ENCODE measurements around the gene SPOCK2.
"Not testable (repeated sequence)": the region's sequence is repeated elsewhere in the genome, so short reads cannot be mapped to it uniquely, and the experiment has no call there.

The SPOCK2 gene, protein sequence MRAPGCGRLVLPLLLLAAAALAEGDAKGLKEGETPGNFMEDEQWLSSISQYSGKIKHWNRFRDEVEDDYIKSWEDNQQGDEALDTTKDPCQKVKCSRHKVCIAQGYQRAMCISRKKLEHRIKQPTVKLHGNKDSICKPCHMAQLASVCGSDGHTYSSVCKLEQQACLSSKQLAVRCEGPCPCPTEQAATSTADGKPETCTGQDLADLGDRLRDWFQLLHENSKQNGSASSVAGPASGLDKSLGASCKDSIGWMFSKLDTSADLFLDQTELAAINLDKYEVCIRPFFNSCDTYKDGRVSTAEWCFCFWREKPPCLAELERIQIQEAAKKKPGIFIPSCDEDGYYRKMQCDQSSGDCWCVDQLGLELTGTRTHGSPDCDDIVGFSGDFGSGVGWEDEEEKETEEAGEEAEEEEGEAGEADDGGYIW

DNA sequence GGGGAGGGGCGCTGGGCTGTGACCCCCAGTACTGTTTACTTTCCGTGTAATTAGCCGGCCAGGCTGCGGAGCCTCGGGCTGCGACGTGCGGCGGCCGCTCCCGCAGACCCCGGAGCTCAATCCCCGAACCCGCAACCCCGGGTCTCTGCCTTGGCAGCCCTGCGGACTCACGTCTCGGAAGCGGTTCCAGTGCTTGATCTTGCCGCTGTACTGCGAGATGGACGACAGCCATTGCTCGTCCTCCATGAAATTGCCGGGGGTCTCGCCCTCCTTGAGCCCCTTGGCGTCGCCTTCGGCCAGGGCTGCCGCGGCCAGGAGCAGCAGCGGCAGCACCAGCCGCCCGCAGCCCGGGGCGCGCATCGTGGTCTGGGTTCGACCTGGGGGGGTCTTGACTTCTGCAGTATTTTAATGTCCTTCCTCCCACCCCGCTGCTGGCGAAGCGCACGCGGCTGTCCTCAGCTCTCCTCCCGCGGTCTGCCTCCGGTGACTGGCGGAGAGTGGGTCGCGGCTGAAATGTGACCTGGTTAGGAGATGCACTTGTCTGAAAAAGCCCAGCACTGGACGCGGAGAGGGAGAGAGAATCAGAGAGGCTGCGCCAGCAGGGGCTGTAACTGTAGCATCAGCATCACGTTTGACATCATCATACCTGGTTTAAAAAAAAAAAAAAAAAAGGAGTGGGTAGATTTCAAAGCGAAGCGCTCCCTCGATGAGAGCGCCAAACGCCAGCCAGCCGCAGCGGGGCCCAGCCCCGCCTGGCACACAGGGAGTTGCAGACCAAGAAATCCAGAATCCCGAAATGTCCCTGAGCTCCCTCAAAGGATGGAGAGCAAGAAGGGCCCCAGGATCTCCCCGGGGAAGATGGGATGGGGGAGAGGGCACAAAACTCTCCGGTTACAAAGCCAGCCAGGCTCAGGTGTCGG, at the start of gene SPOCK2:
SPOCK2 (minus strand) TSS at position 583 of the 920 bp plus-strand sequence; CDS start at position 360, 223 bp downstream.
- intact Hi-C loops (cut with micrococcal nuclease): no loop called here
- Mint-ChIP-seq H3K36me3 (ENCODE audit: low read depth) (no peaks in the 10 kb centered on the region), H3K9me3 (no peaks in the 10 kb centered on the region), H3K4me3 (peak within 1 kb of the TSS; percentile 67), H3K4me1 (ENCODE audit: low read depth) (peaks cover 25% of the 10 kb centered on the region), H3K27me3 (peaks cover 62% of the 10 kb centered on the region), H3K27ac (no peak within 1 kb of the TSS)

DNA sequence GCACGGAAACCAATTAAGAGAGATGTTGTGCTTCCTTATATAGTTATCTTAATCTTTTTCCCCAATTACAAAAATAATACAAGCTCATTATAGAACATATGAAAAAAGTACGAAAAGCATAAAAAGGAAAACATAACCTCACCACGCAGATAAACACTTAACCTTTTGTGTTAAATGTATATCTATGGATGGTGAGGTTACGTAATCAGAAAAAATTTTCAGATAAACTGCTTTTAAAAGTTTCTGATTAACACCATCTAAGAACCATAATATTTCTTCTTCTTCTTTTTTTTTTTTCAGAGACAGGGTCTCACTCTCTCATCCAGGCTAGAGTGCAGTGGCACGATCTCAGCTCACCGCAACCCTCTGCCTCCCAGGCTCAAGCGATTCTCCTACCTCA, 49.2 kb upstream of the SPOCK2 start:
- intact Hi-C loops (cut with micrococcal nuclease): no loop called here
- Mint-ChIP-seq H3K9me3 (peaks cover 5% of the 10 kb centered on the region), H3K4me1 (ENCODE audit: low read depth) (peaks cover 29% of the 10 kb centered on the region), H3K27ac (no peak overlapping the region), H3K27me3 (peaks cover 34% of the 10 kb centered on the region), H3K36me3 (ENCODE audit: low read depth) (peaks cover 12% of the 10 kb centered on the region), H3K4me3 (no peak overlapping the region)

DNA sequence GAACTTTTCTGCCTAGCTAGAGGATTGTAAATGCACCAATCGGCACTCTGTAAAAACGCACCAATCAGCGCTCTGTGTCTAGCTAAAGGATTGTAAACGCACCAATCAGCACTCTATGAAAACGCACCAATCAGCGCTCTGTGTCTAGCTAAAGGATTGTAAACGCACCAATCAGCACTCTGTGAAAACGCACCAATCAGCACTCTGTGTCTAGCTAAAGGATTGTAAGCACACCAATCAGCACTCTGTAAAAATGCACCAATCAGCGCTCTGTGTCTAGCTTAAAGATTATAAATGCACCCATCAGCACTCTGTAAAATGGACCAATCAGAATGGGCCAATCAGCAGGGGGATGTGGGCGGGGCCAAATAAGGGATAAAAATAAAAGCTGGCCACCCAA, 47.9 kb upstream of the SPOCK2 start:
- intact Hi-C loops (cut with micrococcal nuclease); H3K4me3 Mint-ChIP-seq; H3K27ac Mint-ChIP-seq; H3K9me3 Mint-ChIP-seq: not testable (repeated sequence)
- peaks cover 29% of the 10 kb centered on the region for H3K4me1 Mint-ChIP-seq (ENCODE audit: low read depth)
- peaks cover 16% of the 10 kb centered on the region for H3K36me3 Mint-ChIP-seq (ENCODE audit: low read depth)
- peaks cover 39% of the 10 kb centered on the region for H3K27me3 Mint-ChIP-seq

DNA sequence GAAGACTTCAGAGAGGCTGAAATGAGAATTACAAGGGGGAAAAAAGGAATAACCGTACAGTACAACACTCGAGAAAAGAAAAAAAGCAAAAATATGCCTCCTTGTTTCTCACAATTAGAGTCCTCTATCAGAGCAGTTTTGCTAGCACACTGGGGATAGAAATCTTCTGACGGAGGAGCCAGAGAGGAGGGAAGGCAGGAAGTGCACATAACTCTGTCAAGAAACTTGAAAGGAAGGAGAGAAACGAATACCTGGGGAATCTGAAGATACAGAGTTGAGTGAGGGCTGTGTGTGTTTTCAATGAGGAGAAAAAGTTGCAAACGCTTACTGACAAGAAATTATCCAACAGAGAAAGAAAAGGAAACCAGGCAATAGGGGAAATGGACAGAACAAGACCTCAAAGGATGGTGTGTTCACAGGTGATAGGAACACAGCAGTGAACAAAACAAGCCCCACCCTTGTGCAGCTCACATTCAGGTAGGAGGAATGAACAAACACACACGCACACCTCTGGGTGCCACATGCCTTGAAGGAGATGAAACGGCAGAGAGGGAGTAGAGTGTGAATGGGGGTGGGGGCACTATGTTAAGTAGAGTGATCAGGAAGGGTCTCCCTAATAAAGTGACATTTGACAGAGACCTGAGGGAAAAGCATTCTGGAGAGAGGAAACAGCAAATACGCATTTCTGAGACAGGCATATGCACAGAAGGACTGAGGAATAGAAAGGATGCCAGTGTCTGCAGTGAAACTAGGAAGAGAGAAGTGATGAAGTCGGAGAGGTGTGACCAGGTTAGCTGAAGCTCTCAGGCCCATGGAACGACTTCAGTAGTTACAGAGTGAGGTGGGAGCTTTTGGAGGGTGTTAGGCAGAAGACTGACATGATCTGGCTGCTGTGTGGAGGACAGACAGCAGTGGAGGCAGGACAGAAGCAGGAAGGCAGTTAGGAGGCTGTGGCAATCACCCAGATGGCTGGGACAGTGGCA, 46.7 kb upstream of the SPOCK2 start:
- H3K4me3 Mint-ChIP-seq: no peak overlapping the region
- intact Hi-C loops (cut with micrococcal nuclease): no loop called here
- peaks cover 19% of the 10 kb centered on the region for H3K36me3 Mint-ChIP-seq (ENCODE audit: low read depth)
- peaks cover 29% of the 10 kb centered on the region for H3K4me1 Mint-ChIP-seq (ENCODE audit: low read depth)
- no peak overlapping the region for H3K27ac Mint-ChIP-seq
- peaks cover 5% of the 10 kb centered on the region for H3K9me3 Mint-ChIP-seq
- H3K27me3 Mint-ChIP-seq: peaks cover 41% of the 10 kb centered on the region

DNA sequence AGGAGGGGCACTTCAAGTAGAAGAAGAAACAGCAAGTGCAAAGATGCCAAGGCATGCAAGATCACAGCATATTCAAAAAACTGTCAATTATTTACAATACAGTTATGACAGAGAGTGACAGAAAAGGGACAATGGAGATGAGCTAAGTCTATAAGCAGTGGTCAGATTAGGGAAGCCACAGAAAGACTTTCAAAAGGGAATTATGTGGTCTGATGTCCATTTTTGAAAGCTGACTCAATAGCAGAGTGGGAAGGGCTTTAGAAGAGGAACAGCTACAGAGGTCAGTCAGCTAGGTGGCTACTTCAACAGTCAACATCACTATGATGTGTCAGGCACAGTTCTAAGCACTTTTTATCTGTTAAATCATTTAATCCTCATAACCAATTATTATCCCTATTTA, 45.2 kb upstream of the SPOCK2 start:
- Mint-ChIP-seq H3K4me1 (ENCODE audit: low read depth) (peaks cover 29% of the 10 kb centered on the region), H3K27ac (no peak overlapping the region), H3K36me3 (ENCODE audit: low read depth) (peaks cover 19% of the 10 kb centered on the region), H3K27me3 (peaks cover 44% of the 10 kb centered on the region), H3K9me3 (peaks cover 5% of the 10 kb centered on the region), H3K4me3 (no peak overlapping the region)
- intact Hi-C loops (cut with micrococcal nuclease): loop anchor here (2.0 kb wide), 1 partner anchor 89 kb away; no protein-coding TSS in a partner anchor

DNA sequence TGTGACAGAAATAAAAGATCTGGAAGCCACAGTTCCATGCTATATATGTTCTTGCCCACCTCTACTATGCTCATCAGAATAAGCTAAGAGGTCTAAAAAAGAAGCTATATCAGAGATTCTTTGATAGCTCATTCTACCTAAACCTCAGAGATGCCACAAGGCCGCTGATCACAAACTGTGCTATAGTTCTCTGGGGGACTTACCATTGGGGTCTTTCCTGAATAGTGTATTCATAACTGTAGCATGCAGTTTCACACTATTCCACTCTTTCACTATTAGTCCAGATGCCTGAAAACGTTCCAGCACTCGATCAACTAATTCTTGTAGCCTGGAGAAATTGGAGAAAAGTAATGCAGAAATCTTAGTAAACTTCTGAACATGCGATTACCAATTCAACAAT, 44.5 kb upstream of the SPOCK2 start:
- Mint-ChIP-seq H3K4me3 (no peak overlapping the region), H3K36me3 (ENCODE audit: low read depth) (peaks cover 19% of the 10 kb centered on the region), H3K4me1 (ENCODE audit: low read depth) (peaks cover 29% of the 10 kb centered on the region), H3K27ac (no peak overlapping the region), H3K9me3 (peaks cover 5% of the 10 kb centered on the region), H3K27me3 (peaks cover 44% of the 10 kb centered on the region)
- intact Hi-C loops (cut with micrococcal nuclease): loop anchor here (2.0 kb wide), 1 partner anchor 90 kb away; no protein-coding TSS in a partner anchor

DNA sequence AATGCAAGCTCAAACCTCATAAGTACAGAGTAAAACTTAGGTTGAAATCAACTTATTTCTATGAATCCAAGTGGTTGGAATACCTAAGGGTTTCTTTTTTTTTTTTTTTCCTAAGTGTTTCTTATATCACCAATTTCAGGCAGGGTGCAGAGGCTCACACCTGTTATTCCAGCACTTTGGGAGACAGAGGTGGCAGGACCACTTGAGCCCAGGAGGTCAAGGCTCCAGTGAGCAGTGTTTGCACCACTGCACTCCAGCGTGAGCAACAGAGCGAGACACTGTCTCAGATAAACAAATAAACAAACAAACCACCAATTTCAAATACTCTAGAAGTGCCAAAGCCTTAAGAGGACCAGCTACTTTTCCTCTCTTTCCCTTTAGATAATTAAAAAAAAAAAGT, 39.2 kb upstream of the SPOCK2 start:
- intact Hi-C loops (cut with micrococcal nuclease): loop anchor here (2.0 kb wide), 1 partner anchor 209 kb away; no protein-coding TSS in a partner anchor
- no peak overlapping the region for H3K27ac Mint-ChIP-seq
- H3K4me3 Mint-ChIP-seq: no peak overlapping the region
- H3K27me3 Mint-ChIP-seq: peaks cover 16% of the 10 kb centered on the region
- no peaks in the 10 kb centered on the region for H3K9me3 Mint-ChIP-seq
- H3K36me3 Mint-ChIP-seq (ENCODE audit: low read depth): peaks cover 16% of the 10 kb centered on the region
- H3K4me1 Mint-ChIP-seq (ENCODE audit: low read depth): peaks cover 14% of the 10 kb centered on the region

DNA sequence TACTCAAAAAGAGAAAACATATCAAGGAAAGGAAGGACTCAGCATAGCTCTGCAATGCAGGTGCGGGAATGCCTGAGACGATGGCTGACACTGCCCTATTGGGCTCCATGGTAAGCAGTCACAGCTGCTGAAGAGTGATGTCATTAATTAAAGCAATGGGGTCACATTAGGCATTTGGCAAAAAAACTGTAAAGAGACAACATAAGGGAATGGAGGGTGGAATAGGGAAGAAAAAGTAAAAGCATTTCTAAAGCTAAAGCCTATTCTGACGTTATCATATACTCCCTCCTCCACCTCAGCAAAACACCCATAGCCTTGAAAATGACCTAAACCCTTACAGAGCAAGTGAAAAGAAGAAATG, 38.5 kb upstream of the SPOCK2 start:
- H3K4me1 Mint-ChIP-seq (ENCODE audit: low read depth): peaks cover 14% of the 10 kb centered on the region
- H3K27me3 Mint-ChIP-seq: peaks cover 12% of the 10 kb centered on the region
- no peak overlapping the region for H3K4me3 Mint-ChIP-seq
- H3K36me3 Mint-ChIP-seq (ENCODE audit: low read depth): peaks cover 22% of the 10 kb centered on the region
- H3K27ac Mint-ChIP-seq: no peak overlapping the region
- intact Hi-C loops (cut with micrococcal nuclease): loop anchor here (2.0 kb wide), 1 partner anchor 210 kb away; no protein-coding TSS in a partner anchor
- H3K9me3 Mint-ChIP-seq: no peaks in the 10 kb centered on the region

DNA sequence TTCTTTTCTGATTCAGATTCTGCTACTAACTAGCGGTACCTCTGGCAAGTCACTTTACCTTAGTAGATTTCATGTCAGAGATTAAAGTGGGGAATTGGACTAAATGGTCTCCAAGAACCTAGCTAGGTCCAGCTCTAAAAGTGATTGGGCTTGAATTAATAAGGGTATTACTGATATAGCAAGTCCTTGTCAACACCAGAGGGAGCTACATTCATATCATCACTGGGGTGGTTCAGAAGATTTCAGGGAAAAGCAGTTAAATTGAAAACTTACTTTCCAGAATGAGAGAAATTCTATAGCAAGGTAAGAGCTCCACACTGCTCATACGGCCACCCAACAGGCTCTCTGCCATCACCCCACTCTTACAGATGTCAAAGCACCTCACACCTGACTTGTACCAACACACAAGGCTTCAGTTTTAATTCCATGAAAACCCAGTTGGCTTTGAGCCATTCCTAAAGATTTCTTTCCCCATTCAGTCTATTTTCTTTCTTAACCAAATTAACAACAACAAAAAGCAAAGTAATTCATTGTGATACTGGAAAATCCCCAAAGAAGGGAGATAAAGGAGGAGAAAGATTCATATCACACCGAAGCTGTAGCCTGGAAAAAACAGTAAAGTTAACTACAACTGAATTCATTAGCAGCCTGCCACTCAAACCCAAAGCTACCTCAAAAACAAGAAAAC, 38.0 kb upstream of the SPOCK2 start:
- Mint-ChIP-seq H3K27me3 (peaks cover 11% of the 10 kb centered on the region), H3K4me3 (no peak overlapping the region), H3K27ac (no peak overlapping the region), H3K9me3 (no peaks in the 10 kb centered on the region), H3K36me3 (ENCODE audit: low read depth) (peaks cover 19% of the 10 kb centered on the region), H3K4me1 (ENCODE audit: low read depth) (peaks cover 14% of the 10 kb centered on the region)
- intact Hi-C loops (cut with micrococcal nuclease): loop anchor here (2.0 kb wide), 1 partner anchor 210 kb away; no protein-coding TSS in a partner anchor

DNA sequence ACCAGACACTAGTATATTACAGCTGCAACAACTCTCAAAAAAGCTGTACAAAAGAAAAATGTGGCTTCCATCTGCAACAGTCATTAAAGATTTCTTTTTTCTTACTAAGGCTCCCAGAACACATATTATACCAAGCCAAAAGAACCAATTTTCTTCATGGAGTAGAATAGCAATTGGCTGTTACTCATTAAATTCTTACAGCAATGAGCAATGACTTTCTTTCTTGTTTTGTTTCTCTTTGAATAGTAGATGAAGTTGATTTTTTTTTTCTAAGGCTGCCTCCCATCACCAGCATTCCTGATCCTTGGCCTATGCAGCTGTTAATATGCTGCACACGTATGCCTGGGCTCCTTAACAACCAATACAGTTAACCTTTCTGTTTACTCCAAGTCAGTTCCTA, 36.6 kb upstream of the SPOCK2 start:
- H3K27ac Mint-ChIP-seq: no peak overlapping the region
- intact Hi-C loops (cut with micrococcal nuclease): no loop called here
- H3K4me1 Mint-ChIP-seq (ENCODE audit: low read depth): peaks cover 14% of the 10 kb centered on the region
- H3K4me3 Mint-ChIP-seq: no peak overlapping the region
- peaks cover 15% of the 10 kb centered on the region for H3K36me3 Mint-ChIP-seq (ENCODE audit: low read depth)
- H3K9me3 Mint-ChIP-seq: no peaks in the 10 kb centered on the region
- peaks cover 7% of the 10 kb centered on the region for H3K27me3 Mint-ChIP-seq

DNA sequence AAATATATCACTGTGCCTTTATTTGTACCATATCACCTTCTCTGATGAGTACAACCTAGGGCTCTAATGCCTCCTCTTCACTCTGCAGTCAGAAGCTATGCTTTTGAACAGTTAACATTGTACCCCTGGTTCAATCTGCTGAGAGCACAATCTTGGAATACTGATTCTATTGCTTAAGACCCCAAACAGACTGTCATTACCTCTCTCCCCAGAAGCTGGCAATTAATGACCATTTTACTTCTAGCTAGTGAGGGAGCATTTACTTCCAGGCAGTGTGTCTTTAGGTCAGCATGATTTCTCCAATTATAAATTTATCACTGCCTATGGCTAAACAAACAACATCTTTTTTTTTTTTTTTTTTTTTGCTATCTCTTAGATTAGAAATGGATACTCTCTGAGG, 36.0 kb upstream of the SPOCK2 start:
- Mint-ChIP-seq H3K9me3 (no peaks in the 10 kb centered on the region), H3K4me3 (no peak overlapping the region), H3K36me3 (ENCODE audit: low read depth) (peaks cover 19% of the 10 kb centered on the region), H3K4me1 (ENCODE audit: low read depth) (peaks cover 14% of the 10 kb centered on the region), H3K27ac (no peak overlapping the region), H3K27me3 (peaks cover 4% of the 10 kb centered on the region)
- intact Hi-C loops (cut with micrococcal nuclease): no loop called here

DNA sequence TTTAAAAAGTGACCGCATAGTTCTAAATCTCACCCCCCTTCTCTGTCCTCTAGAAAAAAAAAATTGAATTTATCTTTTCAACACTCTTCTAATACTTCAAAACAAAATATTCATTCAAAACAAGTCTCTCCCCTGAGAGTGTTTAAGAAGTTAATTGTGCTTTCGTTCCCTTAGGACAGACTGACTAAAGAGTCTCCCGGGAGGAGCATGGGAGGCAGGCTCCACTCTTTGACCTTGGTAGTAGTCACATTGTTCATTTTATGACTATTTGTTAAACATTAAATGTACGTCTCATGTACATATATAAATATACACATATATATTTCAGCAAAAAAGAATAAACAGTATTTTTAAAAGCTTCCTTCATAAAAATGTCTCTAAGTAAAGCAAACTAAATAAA, 35.3 kb upstream of the SPOCK2 start:
- H3K9me3 Mint-ChIP-seq: no peaks in the 10 kb centered on the region
- H3K4me3 Mint-ChIP-seq: no peak overlapping the region
- H3K36me3 Mint-ChIP-seq (ENCODE audit: low read depth): peaks cover 20% of the 10 kb centered on the region
- intact Hi-C loops (cut with micrococcal nuclease): no loop called here
- no peak overlapping the region for H3K27ac Mint-ChIP-seq
- peaks cover 14% of the 10 kb centered on the region for H3K4me1 Mint-ChIP-seq (ENCODE audit: low read depth)
- peaks cover 4% of the 10 kb centered on the region for H3K27me3 Mint-ChIP-seq

DNA sequence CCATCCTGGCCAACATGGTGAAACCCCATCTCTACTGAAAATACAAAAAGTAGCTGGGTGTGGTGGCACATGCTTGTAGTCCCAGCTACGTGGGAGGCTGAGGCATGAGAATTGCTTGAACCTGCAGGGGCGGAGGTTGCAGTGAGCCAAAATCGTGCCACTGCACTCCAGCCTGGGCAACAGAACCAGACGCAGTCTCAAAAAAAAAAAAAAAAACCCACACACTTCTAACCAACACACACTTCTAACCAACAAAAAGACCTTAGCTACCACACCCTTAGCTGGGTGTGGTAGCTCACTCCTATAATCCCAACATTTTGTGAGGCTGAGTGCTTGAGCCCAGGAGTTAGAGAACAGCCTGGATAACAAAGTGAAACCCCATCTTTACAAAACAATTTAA, 33.9 kb upstream of the SPOCK2 start:
- H3K4me1 Mint-ChIP-seq (ENCODE audit: low read depth): peaks cover 14% of the 10 kb centered on the region
- peaks cover 20% of the 10 kb centered on the region for H3K36me3 Mint-ChIP-seq (ENCODE audit: low read depth)
- H3K27ac Mint-ChIP-seq: no peak overlapping the region
- H3K9me3 Mint-ChIP-seq: no peaks in the 10 kb centered on the region
- H3K4me3 Mint-ChIP-seq: no peak overlapping the region
- intact Hi-C loops (cut with micrococcal nuclease): no loop called here
- H3K27me3 Mint-ChIP-seq: peaks cover 4% of the 10 kb centered on the region

All from dendritic cell treated with granulocyte-macrophage colony-stimulating factor and Interleukin-4, amounts not matched to agents 40 ng/mL and 50 ng/mL, for 4 days (primary cell).